CD8-positive, alpha-beta memory T cell (primary cell): ENCODE results near the gene ATAD1. TPM values are rescaled to one million over a fixed set of nuclear protein-coding genes. Genes with fewer than 3 reads are reported as not detected.
A peak's percentile ranks its signal among the peaks of the same experiment; 100 is the strongest.
"Not testable (repeated sequence)": the region's sequence is repeated elsewhere in the genome, so short reads cannot be mapped to it uniquely, and the experiment has no call there.

ENCODE experiments used
- CTCF ChIA-PET: fragments of 350-600 bp; sonication (Branson Sonifier 250); formaldehyde crosslinking; loops from one replicate; lab custom pipeline; 2021; ENCODE audit warnings: antibody characterized with exemption; lab: Charles Lee
- POLR2A ChIA-PET: fragments of 350-600 bp; sonication (Branson Sonifier 250); formaldehyde crosslinking; loops from one replicate; lab custom pipeline; 2021; ENCODE audit warnings: antibody characterized with exemption; lab: Charles Lee
- DNase-seq, 5 donors: peaks; one replicate each; pipeline versions ENCODE4 v3.0.0 to v3.0.0-alpha.2; 2020 to 2022; ENCODE audit warnings: mixed read lengths in 1 of 5
- H3K27ac ChIP-seq: one replicate; pipeline ENCODE4 v1.7.0; 2013; ENCODE audit warnings: low read depth, mild to moderate bottlenecking, low read length, moderate library complexity
- H3K27me3 ChIP-seq: 2 replicates; pipeline ENCODE4 v1.7.0; 2013; ENCODE audit warnings: low read length, mild to moderate bottlenecking; ENCODE audit not compliant: insufficient read depth, poor library complexity, severe bottlenecking
- H3K36me3 ChIP-seq: 2 replicates; pipeline ENCODE4 v1.7.0; 2013; ENCODE audit warnings: mild to moderate bottlenecking, low read length, moderate library complexity; ENCODE audit not compliant: insufficient read depth
- H3K4me1 ChIP-seq: 2 replicates; pipeline ENCODE4 v1.7.0; 2013; ENCODE audit warnings: mild to moderate bottlenecking, low read length, moderate library complexity; ENCODE audit not compliant: insufficient read depth
- H3K4me3 ChIP-seq: 2 replicates; pipeline ENCODE4 v1.7.0; 2013; ENCODE audit warnings: mild to moderate bottlenecking, low read length
- H3K9me3 ChIP-seq: 2 replicates; pipeline ENCODE4 v1.7.0; 2013; ENCODE audit warnings: mild to moderate bottlenecking, low read length
- H3K27ac Mint-ChIP-seq, 8 donors: one replicate each; pipeline ENCODE4 v1.8.0; 2020 to 2021; ENCODE audit warnings: mixed read lengths in 8 of 8, mild to moderate bottlenecking in 6 of 8, inconsistent platforms in 3 of 8, moderate library complexity in 3 of 8
- H3K27me3 Mint-ChIP-seq, 2 donors: one replicate each; pipeline ENCODE4 v1.8.0; 2020 to 2021; ENCODE audit warnings: mixed read lengths in 2 of 2, mild to moderate bottlenecking in 1 of 2, moderate library complexity in 1 of 2
- H3K36me3 Mint-ChIP-seq, 3 donors: one replicate each; pipeline ENCODE4 v1.8.0; 2020 to 2021; ENCODE audit warnings: mixed read lengths in 3 of 3, inconsistent platforms in 1 of 3, mild to moderate bottlenecking in 1 of 3
- H3K4me1 Mint-ChIP-seq, 3 donors: one replicate each; pipeline ENCODE4 v1.8.0; 2020 to 2021; ENCODE audit warnings: mixed read lengths in 3 of 3, inconsistent platforms in 1 of 3, mild to moderate bottlenecking in 1 of 3
- H3K4me3 Mint-ChIP-seq, 7 donors: one replicate each; pipeline ENCODE4 v1.8.0; 2020 to 2021; ENCODE audit warnings: mixed read lengths in 7 of 7, mild to moderate bottlenecking in 6 of 7, moderate library complexity in 4 of 7, inconsistent platforms in 2 of 7
- H3K9me3 Mint-ChIP-seq, 5 donors: one replicate each; pipeline ENCODE4 v1.8.0; 2020 to 2022; ENCODE audit warnings: mixed read lengths in 5 of 5, mild to moderate bottlenecking in 3 of 5, moderate library complexity in 2 of 5, inconsistent platforms in 1 of 5
- polyA plus RNA-seq: library from polyadenylated mRNA; unstranded; fragments of 300-500 nt; fragmentation: Illumina TruSeq; gene quantifications from one replicate; pipeline ENCODE4 v1.2.3, GENCODE V29; 2021
- total RNA-seq, 2 experiments: library from RNA; stranded (reverse); gene quantifications; one replicate each; pipeline ENCODE4 v1.2.3, GENCODE V29; 2021

Gene ATAD1
- total and polyA plus RNA-seq, 3 experiments from 2014 or later: 47.2 to 62.3 (median 60.7) TPM

- Mint-ChIP-seq H3K9me3 (no peaks in the 10 kb centered on the region), H3K27ac (peak overlapping the region; percentile 95 to 100 (median 99))
- H3K4me3 ChIP-seq: peak overlapping the region; percentile 70
Observed at GRCh38 chr10:87816898-87817608, 973 bp downstream of the ATAD1 start.

GRCh38 chr10:87816163-87816897 is 1.7 kb downstream of the ATAD1 start:
- Mint-ChIP-seq H3K4me1 (peaks cover 48 to 62% (median 56%) of the 10 kb centered on the region in 3 donors), H3K36me3 (peaks cover 7 to 35% (median 9%) of the 10 kb centered on the region in 3 donors), H3K27me3 (peaks cover 0 to 2% of the 10 kb centered on the region in 2 donors), H3K4me3 (peak overlapping the region; percentile 87 to 99 (median 94)), H3K9me3 (no peaks in the 10 kb centered on the region), H3K27ac (peak overlapping the region in 7 of 8 donors; percentile 95 to 100 (median 99))
- Histone ChIP-seq H3K36me3 (peaks cover 4% of the 10 kb centered on the region), H3K27me3 (no peaks in the 10 kb centered on the region), H3K4me3 (peak overlapping the region; percentile 70), H3K9me3 (no peaks in the 10 kb centered on the region), H3K27ac (peak overlapping the region; percentile 86), H3K4me1 (peaks cover 39% of the 10 kb centered on the region)
- POLR2A ChIA-PET: interaction anchor here (1.4 kb wide), 1 partner anchor 46 kb away, joined by 6 read pairs; no protein-coding TSS in a partner anchor
- no peak for DNase-seq
- CTCF ChIA-PET: interaction anchor here (3.3 kb wide), 1 partner anchor 46 kb away, joined by 24 read pairs; the partner anchor contains the start of genes KLLN and PTEN

More at GRCh38 chr10:87816898-87817608, 973 bp downstream of the ATAD1 start:
- peaks cover 2 to 3% of the 10 kb centered on the region in 2 donors for H3K27me3 Mint-ChIP-seq
- Histone ChIP-seq H3K4me1 (peaks cover 39% of the 10 kb centered on the region), H3K27me3 (no peaks in the 10 kb centered on the region), H3K36me3 (no peaks in the 10 kb centered on the region), H3K9me3 (no peaks in the 10 kb centered on the region), H3K27ac (peak overlapping the region; percentile 86)
- peaks cover 41 to 55% (median 49%) of the 10 kb centered on the region in 3 donors for H3K4me1 Mint-ChIP-seq
- peaks cover 0 to 28% (median 2%) of the 10 kb centered on the region in 3 donors for H3K36me3 Mint-ChIP-seq
- no peak for DNase-seq
- POLR2A ChIA-PET: no interaction called here
- H3K4me3 Mint-ChIP-seq: peak overlapping the region; percentile 87 to 99 (median 94)
- CTCF ChIA-PET: interaction anchor here (3.3 kb wide), 1 partner anchor 45 kb away, joined by 24 read pairs; the partner anchor contains the start of genes KLLN and PTEN

GRCh38 chr10:87804939-87805569 is 13.0 kb downstream of the ATAD1 start:
- H3K4me3 ChIP-seq: no peak overlapping the region
- H3K36me3 Mint-ChIP-seq: peaks cover 33 to 69% (median 34%) of the 10 kb centered on the region in 3 donors
- no peaks in the 10 kb centered on the region for H3K27me3 Mint-ChIP-seq
- H3K9me3 ChIP-seq: no peaks in the 10 kb centered on the region
- H3K27ac Mint-ChIP-seq: peak overlapping the region in 4 of 8 donors; percentile 31 to 44 (median 35)
- peak overlapping the region in 1 of 7 donors; percentile 1 for H3K4me3 Mint-ChIP-seq
- POLR2A ChIA-PET: interaction anchor here (0.6 kb wide), 1 partner anchor 1565 kb away, joined by 3 read pairs; no protein-coding TSS in a partner anchor
- peaks cover 0 to 11% (median 3%) of the 10 kb centered on the region in 5 donors for H3K9me3 Mint-ChIP-seq
- no peaks in the 10 kb centered on the region for H3K36me3 ChIP-seq
- peaks cover 43 to 58% (median 56%) of the 10 kb centered on the region in 3 donors for H3K4me1 Mint-ChIP-seq
- H3K27ac ChIP-seq: no peak overlapping the region
- no peaks in the 10 kb centered on the region for H3K27me3 ChIP-seq
- CTCF ChIA-PET: no interaction called here
- peaks cover 6% of the 10 kb centered on the region for H3K4me1 ChIP-seq
- DNase-seq: no peak

GRCh38 chr10:87803831-87804230 is 14.2 kb downstream of the ATAD1 start:
- Histone ChIP-seq H3K27ac (no peak overlapping the region), H3K36me3 (no peaks in the 10 kb centered on the region), H3K9me3 (no peaks in the 10 kb centered on the region), H3K4me1 (peaks cover 6% of the 10 kb centered on the region), H3K4me3 (no peak overlapping the region), H3K27me3 (no peaks in the 10 kb centered on the region)
- CTCF ChIA-PET: interaction anchor here (1.1 to 1.2 kb wide), 2 partner anchors 14 to 47 kb away, joined by 3 read pairs; no protein-coding TSS in a partner anchor
- Mint-ChIP-seq H3K4me1 (peaks cover 43 to 63% (median 62%) of the 10 kb centered on the region in 3 donors), H3K36me3 (peaks cover 32 to 65% (median 34%) of the 10 kb centered on the region in 3 donors), H3K27me3 (no peaks in the 10 kb centered on the region), H3K4me3 (no peak overlapping the region), H3K9me3 (peaks cover 0 to 11% (median 3%) of the 10 kb centered on the region in 5 donors), H3K27ac (no peak overlapping the region)
- POLR2A ChIA-PET: interaction anchor here (0.6 kb wide), 1 partner anchor 262 kb away, joined by 3 read pairs; no protein-coding TSS in a partner anchor
- DNase-seq: no peak

GRCh38 chr10:87803328-87803727 is 14.7 kb downstream of the ATAD1 start:
- peak overlapping the region in 1 of 7 donors; percentile 5 for H3K4me3 Mint-ChIP-seq
- Histone ChIP-seq H3K9me3 (no peaks in the 10 kb centered on the region), H3K36me3 (no peaks in the 10 kb centered on the region), H3K27me3 (no peaks in the 10 kb centered on the region), H3K27ac (no peak overlapping the region), H3K4me1 (peaks cover 8% of the 10 kb centered on the region), H3K4me3 (no peak overlapping the region)
- POLR2A ChIA-PET: no interaction called here
- H3K36me3 Mint-ChIP-seq: peaks cover 32 to 63% (median 34%) of the 10 kb centered on the region in 3 donors
- CTCF ChIA-PET: interaction anchor here (1.1 to 1.2 kb wide), 2 partner anchors 14 to 47 kb away, joined by 3 read pairs; no protein-coding TSS in a partner anchor
- no peak overlapping the region for H3K27ac Mint-ChIP-seq
- no peak for DNase-seq
- H3K27me3 Mint-ChIP-seq: no peaks in the 10 kb centered on the region
- peaks cover 48 to 68% (median 67%) of the 10 kb centered on the region in 3 donors for H3K4me1 Mint-ChIP-seq
- peaks cover 0 to 11% (median 3%) of the 10 kb centered on the region in 5 donors for H3K9me3 Mint-ChIP-seq

- Mint-ChIP-seq H3K36me3 (peaks cover 32 to 62% (median 32%) of the 10 kb centered on the region in 3 donors), H3K9me3 (peaks cover 0 to 11% (median 3%) of the 10 kb centered on the region in 5 donors), H3K4me1 (peaks cover 58 to 76% (median 75%) of the 10 kb centered on the region in 3 donors)
- H3K4me3 Mint-ChIP-seq, H3K27me3 ChIP-seq, H3K27me3 Mint-ChIP-seq, H3K9me3 ChIP-seq, H3K36me3 ChIP-seq, H3K27ac Mint-ChIP-seq, DNase-seq, H3K27ac ChIP-seq, H3K4me3 ChIP-seq, CTCF ChIA-PET: not testable (repeated sequence)
- H3K4me1 ChIP-seq: peaks cover 15% of the 10 kb centered on the region
- POLR2A ChIA-PET: interaction anchor here (0.8 kb wide), 1 partner anchor 60 kb away, joined by 5 read pairs; no protein-coding TSS in a partner anchor
Observed at GRCh38 chr10:87801813-87802435, 16.1 kb downstream of the ATAD1 start.

- Mint-ChIP-seq H3K27me3 (no peaks in the 10 kb centered on the region), H3K4me1 (peaks cover 50 to 75% (median 70%) of the 10 kb centered on the region in 3 donors), H3K4me3 (no peak overlapping the region), H3K9me3 (peaks cover 0 to 11% (median 3%) of the 10 kb centered on the region in 5 donors), H3K27ac (no peak overlapping the region), H3K36me3 (peaks cover 24 to 57% (median 28%) of the 10 kb centered on the region in 3 donors)
- Histone ChIP-seq H3K36me3 (no peaks in the 10 kb centered on the region), H3K27ac (no peak overlapping the region), H3K27me3 (no peaks in the 10 kb centered on the region), H3K9me3 (no peaks in the 10 kb centered on the region), H3K4me1 (peaks cover 12% of the 10 kb centered on the region), H3K4me3 (no peak overlapping the region)
- CTCF ChIA-PET: no interaction called here
- no peak for DNase-seq
- POLR2A ChIA-PET: no interaction called here
Observed at GRCh38 chr10:87799860-87800259, 18.2 kb downstream of the ATAD1 start.
